K562 (cell line): Measurements from ENCODE around the gene SLC22A6. TPM values are rescaled to one million over a fixed set of nuclear protein-coding genes. Genes with fewer than 3 reads are reported as not detected.

Experiments used
- ATAC-seq: fragments of 200-7000 bp; cut with Tn5 transposase; 3 replicates; pipeline ENCODE4 v1.9.1; 2020; ENCODE audit warnings: moderate library complexity
- BruUV-seq: library from RNA; stranded (reverse); fragments of 400-500 nt; replicated peaks from 2 replicates; lab custom pipeline; 2021; lab: Mats Ljungman, UMichigan
- CTCF ChIA-PET: fragments of 300-600 bp; formaldehyde crosslinking; extraction: SDS; loops from one replicate; lab custom pipeline; 2021; ENCODE audit warnings: low intra/inter-chr PET ratio; lab: Yijun Ruan, JAX
- POLR2A ChIA-PET: fragments of 300-600, 350-650 bp; sonication (Branson Sonifier 250); formaldehyde crosslinking; extraction: SDS; loops from one replicate; lab custom pipeline; 2021; ENCODE audit warnings: antibody characterized with exemption, inconsistent platforms; lab: Yijun Ruan, JAX
- DNase-seq, 4 experiments: peaks; one replicate each; pipeline versions ENCODE4 v3.0.0 to v3.0.0-alpha.2; 2011 to 2018; ENCODE audit warnings: low spot score in 3 of 4, mixed read lengths in 3 of 4; ENCODE audit errors: extremely low read depth in 1 of 4
- FAIRE-seq: peaks from 2 replicates; lab custom pipeline; 2011; peaks lifted over from hg19 to GRCh38; lab: Jason Lieb, UNC
- H2AFZ ChIP-seq: 2 replicates; pipeline ENCODE4 v1.6.0; 2011; ENCODE audit warnings: low read depth, low read length, control low read depth, inconsistent platforms
- H3K27ac ChIP-seq: fragments of 200-600 bp; 3 replicates; pipeline ENCODE4 v1.8.0; 2011; ENCODE audit warnings: low read depth, mild to moderate bottlenecking, control low read depth, inconsistent platforms, low read length, moderate library complexity, mixed read lengths; ENCODE audit errors: extremely low read depth
- H3K27me3 ChIP-seq, 2 experiments: fragments of 300-600 bp in 1 of 2; 2 replicates in 1 of 2; 3 replicates in 1 of 2; pipeline versions ENCODE4 v1.6.0 to v1.8.0; 2011; ENCODE audit warnings: inconsistent platforms in 2 of 2, low read length in 2 of 2, mild to moderate bottlenecking in 1 of 2, mixed read lengths in 1 of 2, moderate library complexity in 1 of 2; ENCODE audit not compliant: control insufficient read depth in 2 of 2, insufficient read depth in 2 of 2
- H3K36me3 ChIP-seq: fragments of 300-600 bp; 3 replicates; pipeline ENCODE4 v1.8.0; 2011; ENCODE audit warnings: mild to moderate bottlenecking, low read length, inconsistent platforms; ENCODE audit not compliant: control insufficient read depth, insufficient read depth
- H3K4me1 ChIP-seq, 2 experiments: fragments of 200-600 bp in 1 of 2; replicated peaks in 1 of 2; 2 replicates in 1 of 2; 3 replicates in 1 of 2; pipeline versions ENCODE4 v1.5.1 to v1.8.0; 2011; ENCODE audit warnings: inconsistent platforms in 2 of 2, low read length in 2 of 2, mild to moderate bottlenecking in 1 of 2, mixed read lengths in 1 of 2, moderate library complexity in 1 of 2; ENCODE audit not compliant: control insufficient read depth in 2 of 2, insufficient read depth in 2 of 2
- H3K4me2 ChIP-seq: 2 replicates; pipeline ENCODE4 v1.6.1; 2011; ENCODE audit warnings: low read length, control low read depth, inconsistent platforms, mixed read lengths; ENCODE audit not compliant: insufficient read depth
- H3K4me3 ChIP-seq: fragments of 200-600 bp; sonication (generic), shearing (Covaris generic); 2 replicates; pipeline ENCODE4 v1.5.1; 2016; ENCODE audit warnings: control low read depth, inconsistent platforms
- H3K79me2 ChIP-seq: fragments of 200-600 bp; 3 replicates; pipeline ENCODE4 v1.8.0; 2011; ENCODE audit warnings: low read length, inconsistent platforms; ENCODE audit not compliant: control insufficient read depth, insufficient read depth
- H3K9ac ChIP-seq, 2 experiments: 2 replicates each; pipeline versions ENCODE4 v1.6.0 to v1.6.1; 2011; ENCODE audit warnings: low read depth in 2 of 2, low read length in 2 of 2, control low read depth in 1 of 2, inconsistent platforms in 1 of 2, mild to moderate bottlenecking in 1 of 2, mixed read lengths in 1 of 2; ENCODE audit not compliant: insufficient read depth in 1 of 2
- H3K9me1 ChIP-seq: one replicate; pipeline ENCODE4 v1.6.0; 2011; ENCODE audit warnings: inconsistent platforms, mild to moderate bottlenecking, low read length, moderate library complexity; ENCODE audit not compliant: control insufficient read depth, insufficient read depth
- H3K9me3 ChIP-seq: replicated peaks from 2 replicates; pipeline ENCODE4 v1.5.1; 2011; ENCODE audit warnings: low read depth, low read length, inconsistent platforms; ENCODE audit not compliant: control insufficient read depth, insufficient read depth
- H4K20me1 ChIP-seq: replicated peaks from 2 replicates; pipeline ENCODE4 v1.6.1; 2011; ENCODE audit warnings: low read length, inconsistent platforms, mixed read lengths; ENCODE audit not compliant: control insufficient read depth, insufficient read depth
- HDAC1 ChIP-seq, 2 experiments: fragments of 450-650 bp; IDR thresholded peaks; 2 replicates each; pipeline ENCODE4 v1.6.1; 2016 to 2017; ENCODE audit warnings: inconsistent platforms in 1 of 2, mild to moderate bottlenecking in 1 of 2, moderate library complexity in 1 of 2
- HNRNPL ChIP-seq: fragments of 200-400 bp; formaldehyde crosslinking; IDR thresholded peaks from 2 replicates; pipeline ENCODE4 v1.6.1; 2017; ENCODE audit warnings: low read depth, mild to moderate bottlenecking, low read length
- MCM2 ChIP-seq: fragments of 450-650 bp; IDR thresholded peaks from 2 replicates; pipeline ENCODE4 v1.6.1; 2017; ENCODE audit warnings: low read depth, mild to moderate bottlenecking
- PHF8 ChIP-seq: fragments of 200-600 bp; sonication (generic); IDR thresholded peaks from 2 replicates; pipeline ENCODE4 v1.6.1; 2012; ENCODE audit warnings: mixed run types, mild to moderate bottlenecking, inconsistent platforms, low read length, moderate library complexity, borderline replicate concordance
- RBM39 ChIP-seq: fragments of 200-400 bp; formaldehyde crosslinking; optimal IDR thresholded peaks from 2 replicates; pipeline ENCODE3; 2018; ENCODE audit warnings: low read depth, low read length
- SAFB2 ChIP-seq: fragments of 200-400 bp; formaldehyde crosslinking; IDR thresholded peaks from 2 replicates; pipeline ENCODE4 v1.6.1; 2018; ENCODE audit warnings: borderline replicate concordance, low read length, low read depth, moderate library complexity; ENCODE audit not compliant: severe bottlenecking
- SMARCA4 ChIP-seq: fragments of 450-650 bp; IDR thresholded peaks from 2 replicates; pipeline ENCODE4 v1.6.1; 2016
- ZNF217 ChIP-seq: sonication (generic); formaldehyde crosslinking; IDR thresholded peaks from 2 replicates; pipeline ENCODE4 v1.8.0; 2022; ENCODE audit warnings: mild to moderate bottlenecking, missing genetic modification reagents
- ZNF398 ChIP-seq: fragments of 250-450 bp; sonication (Bioruptor Pico); IDR thresholded peaks from 2 replicates; pipeline ENCODE4 v1.8.0; 2021; ENCODE audit warnings: moderate library complexity, mild to moderate bottlenecking, inconsistent platforms
- WGBS: fragments of 100-300 bp; shearing (Covaris generic); methylation state at CpG from one replicate; pipeline ENCODE4 v1.1.6; 2016; ENCODE audit warnings: low coverage, mixed read lengths; ENCODE audit not compliant: insufficient coverage; ENCODE audit errors: missing lambda C conversion rate; 5-methylcytosine and 5-hydroxymethylcytosine counted together
- in situ Hi-C: fragments of 300-500 bp; cut with MboI; formaldehyde crosslinking; loops from 4 replicates; pipeline ENCODE4 v1.15.0; 2018; ENCODE audit warnings: inconsistent platforms, mixed read lengths
- intact Hi-C: fragments of 100-400 bp; cut with micrococcal nuclease; formaldehyde crosslinking; loops from 2 replicates; pipeline ENCODE4 v1.14.2; 2022
- polyA plus RNA-seq, 8 experiments: library from polyadenylated mRNA; depleted of rRNA in 4 of 8; stranded (reverse) in 5 of 8; unstranded in 3 of 8; fragments of >200 nt; fragmentation: Nextera tagmentation in 2 of 8; fragmentation: Illumina TruSeq in 1 of 8; extraction: Ambion mirVana in 2 of 8; extraction: Trizol in 1 of 8; gene quantifications; 2 replicates each; pipeline versions ENCODE4 v1.2.1 to v1.2.3, GENCODE V29; 2011 to 2014; ENCODE audit warnings: inconsistent platforms in 1 of 8, missing spikeins in 1 of 8
- total RNA-seq, 7 experiments: library from RNA; depleted of rRNA in 6 of 7; stranded (reverse); fragments of >200 nt in 6 of 7; fragmentation: Illumina TruSeq in 2 of 7; extraction: Trizol in 2 of 7; gene quantifications; 2 replicates each; pipeline versions ENCODE4 v1.2.1 to v1.2.3, GENCODE V29; 2011 to 2021; ENCODE audit warnings: low replicate concordance in 1 of 7

SLC22A6 gene
- total and polyA plus RNA-seq, 9 of the 15 experiments (the other 6 are each of a cell fraction or from before 2014, with no cell fraction given), result not detected

- WGBS, result 0% methylated on average over 2 of the region's 2 CpGs
- peaks cover 0 to 3% of the 10 kb centered on the region in 2 experiments; a peak in 1 of 5 replicates for H3K4me1 ChIP-seq
- intact Hi-C loops (no loop called here), in situ Hi-C loops (no loop called here)
- no TSS peak for BruUV-seq
- ATAC-seq (no peak), FAIRE-seq (no peak), DNase-seq (no peak)
- H3K9me1 ChIP-seq, result no peaks in the 10 kb centered on the region
- peaks cover 10% of the 10 kb centered on the region in 2 experiments; a peak in 4 of 5 replicates for H3K27me3 ChIP-seq
- H3K27ac ChIP-seq, result no peak overlapping the region
- no peak overlapping the region for H3K9ac ChIP-seq
- H2AFZ ChIP-seq, result no peak overlapping the region
- no peaks in the 10 kb centered on the region; the same call in 1 of the 2 replicates for H4K20me1 ChIP-seq
- no peaks in the 10 kb centered on the region for H3K9me3 ChIP-seq
- no peak overlapping the region for H3K4me2 ChIP-seq
- no peaks in the 10 kb centered on the region for H3K36me3 ChIP-seq
- ChIA-PET CTCF (no interaction called here), POLR2A (no interaction called here)
- TF ChIP-seq SAFB2 (no peak), SMARCA4 (no peak), RBM39 (no peak), MCM2 (no peak), HNRNPL (no peak), PHF8 (no peak), ZNF217 (CRISPR knock-in tag) (no peak), HDAC1 (IDR thresholded peaks at IDR 0.05) (no peak), ZNF398 (CRISPR knock-in tag) (no peak)
- no peaks in the 10 kb centered on the region for H3K79me2 ChIP-seq
- H3K4me3 ChIP-seq, result no peak overlapping the region
These were observed 27.6 kb downstream of the SLC22A6 start for GRCh38 chr11:62957147-62957546.
